ENCODE measurements around the gene RPP25L. TPM values are rescaled to one million over a fixed set of nuclear protein-coding genes. Genes with fewer than 3 reads are reported as not detected.

RPP25L gene
- polyA plus RNA-seq, 1 donor from 2014 or later = 31.4 TPM

- H3K36me3 ChIP-seq (ENCODE audit: insufficient read depth, low read length) = no peaks in the 10 kb centered on the region
- peaks cover 5% of the 10 kb centered on the region for H3F3A ChIP-seq (ENCODE audit: insufficient read depth, low read length, poor library complexity, severe bottlenecking)
- peaks cover 3% of the 10 kb centered on the region for H4K20me1 ChIP-seq (ENCODE audit: insufficient read depth)
- no peak overlapping the region for H3K4me3 ChIP-seq (ENCODE audit: low read length)
- H2AFZ ChIP-seq (ENCODE audit: low read depth, low read length) = no peak overlapping the region
- H3K4me2 ChIP-seq (ENCODE audit: low read length) = no peak overlapping the region
- peaks cover 10% of the 10 kb centered on the region for H3K79me2 ChIP-seq (replicated peaks; ENCODE audit: insufficient read depth, low read length)
- no peak for TF ChIP-seq RAD21 (conservative IDR thresholded peaks at IDR 0.05)
- no peak for TF ChIP-seq POLR2AphosphoS5 (IDR thresholded peaks at IDR 0.05)
- TF ChIP-seq EZH2 (IDR thresholded peaks at IDR 0.05; ENCODE audit: borderline replicate concordance, insufficient read depth, low read length, poor library complexity, severe bottlenecking) = no peak
- TF ChIP-seq, protein P1, sequence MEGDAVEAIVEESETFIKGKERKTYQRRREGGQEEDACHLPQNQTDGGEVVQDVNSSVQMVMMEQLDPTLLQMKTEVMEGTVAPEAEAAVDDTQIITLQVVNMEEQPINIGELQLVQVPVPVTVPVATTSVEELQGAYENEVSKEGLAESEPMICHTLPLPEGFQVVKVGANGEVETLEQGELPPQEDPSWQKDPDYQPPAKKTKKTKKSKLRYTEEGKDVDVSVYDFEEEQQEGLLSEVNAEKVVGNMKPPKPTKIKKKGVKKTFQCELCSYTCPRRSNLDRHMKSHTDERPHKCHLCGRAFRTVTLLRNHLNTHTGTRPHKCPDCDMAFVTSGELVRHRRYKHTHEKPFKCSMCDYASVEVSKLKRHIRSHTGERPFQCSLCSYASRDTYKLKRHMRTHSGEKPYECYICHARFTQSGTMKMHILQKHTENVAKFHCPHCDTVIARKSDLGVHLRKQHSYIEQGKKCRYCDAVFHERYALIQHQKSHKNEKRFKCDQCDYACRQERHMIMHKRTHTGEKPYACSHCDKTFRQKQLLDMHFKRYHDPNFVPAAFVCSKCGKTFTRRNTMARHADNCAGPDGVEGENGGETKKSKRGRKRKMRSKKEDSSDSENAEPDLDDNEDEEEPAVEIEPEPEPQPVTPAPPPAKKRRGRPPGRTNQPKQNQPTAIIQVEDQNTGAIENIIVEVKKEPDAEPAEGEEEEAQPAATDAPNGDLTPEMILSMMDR (IDR thresholded peaks at IDR 0.05; ENCODE audit: poor library complexity, severe bottlenecking) = no peak
- no peak for TF ChIP-seq REST (IDR thresholded peaks at IDR 0.05; ENCODE audit: borderline replicate concordance)
- TF ChIP-seq SMC3 (conservative IDR thresholded peaks at IDR 0.05; ENCODE audit: poor library complexity) = no peak
- TF ChIP-seq MXI1 (conservative IDR thresholded peaks at IDR 0.05; ENCODE audit: poor library complexity, severe bottlenecking) = no peak
- no peaks in the 10 kb centered on the region for H3K27me3 ChIP-seq (ENCODE audit: insufficient read depth, low read depth, low read length)
- H3K9ac ChIP-seq (ENCODE audit: low read length) = no peak overlapping the region
- H3K27ac ChIP-seq (ENCODE audit: low read length) = no peak overlapping the region
- H3K9me2 ChIP-seq (ENCODE audit: insufficient read depth, low read length) = no peaks in the 10 kb centered on the region
- H3K9me3 ChIP-seq (ENCODE audit: low read length) = no peaks in the 10 kb centered on the region
Observed at GRCh38 chr9:34575241-34575640, 36.7 kb downstream of the RPP25L start.

GRCh38 chr9:34574571-34574970 is 37.3 kb downstream of the RPP25L start:
- Histone ChIP-seq H3K27me3 (ENCODE audit: insufficient read depth, low read depth, low read length) (no peaks in the 10 kb centered on the region), H2AFZ (ENCODE audit: low read depth, low read length) (no peak overlapping the region), H3K79me2 (replicated peaks; ENCODE audit: insufficient read depth, low read length) (peaks cover 12% of the 10 kb centered on the region), H4K20me1 (ENCODE audit: insufficient read depth) (peaks cover 3% of the 10 kb centered on the region), H3K9ac (ENCODE audit: low read length) (no peak overlapping the region), H3F3A (ENCODE audit: insufficient read depth, low read length, poor library complexity, severe bottlenecking) (peaks cover 5% of the 10 kb centered on the region), H3K27ac (ENCODE audit: low read length) (no peak overlapping the region), H3K36me3 (ENCODE audit: insufficient read depth, low read length) (no peaks in the 10 kb centered on the region), H3K4me2 (ENCODE audit: low read length) (no peak overlapping the region), H3K4me3 (ENCODE audit: low read length) (no peak overlapping the region), H3K9me2 (ENCODE audit: insufficient read depth, low read length) (no peaks in the 10 kb centered on the region), H3K9me3 (ENCODE audit: low read length) (no peaks in the 10 kb centered on the region)
- TF ChIP-seq EZH2 (IDR thresholded peaks at IDR 0.05; ENCODE audit: borderline replicate concordance, insufficient read depth, low read length, poor library complexity, severe bottlenecking) (no peak), TAF1 (IDR thresholded peaks at IDR 0.05; ENCODE audit: low read depth) (no peak), REST (IDR thresholded peaks at IDR 0.05; ENCODE audit: borderline replicate concordance) (no peak), MXI1 (conservative IDR thresholded peaks at IDR 0.05; ENCODE audit: poor library complexity, severe bottlenecking) (no peak), EP300 (conservative IDR thresholded peaks at IDR 0.05; ENCODE audit: poor library complexity, severe bottlenecking) (no peak), RAD21 (conservative IDR thresholded peaks at IDR 0.05) (no peak), POLR2AphosphoS5 (IDR thresholded peaks at IDR 0.05) (no peak), SMC3 (conservative IDR thresholded peaks at IDR 0.05; ENCODE audit: poor library complexity) (no peak)
- TF ChIP-seq, protein P1 (IDR thresholded peaks at IDR 0.05; ENCODE audit: poor library complexity, severe bottlenecking) = no peak
